Small intestine (tissue), 7 donors: ENCODE results near the gene TENT4B. TPM values are rescaled to one million over a fixed set of nuclear protein-coding genes. Genes with fewer than 3 reads are reported as not detected.

Source experiments
- DNase-seq, 2 donors: peaks; one replicate each; pipeline versions ENCODE4 v3.0.0 to v3.0.0-alpha.2; 2013
- FAIRE-seq: peaks from 2 replicates; lab custom pipeline; 2012; peaks lifted over from hg19 to GRCh38; lab: Jason Lieb, UNC
- H3K27ac ChIP-seq, 3 donors: one replicate each; pipeline ENCODE4 v1.5.1; 2013; ENCODE audit warnings: low read length in 2 of 3, mild to moderate bottlenecking in 2 of 3, control low read depth in 1 of 3, inconsistent platforms in 1 of 3, low read depth in 1 of 3, moderate library complexity in 1 of 3
- H3K27me3 ChIP-seq, 3 donors: one replicate each; pipeline ENCODE4 v1.6.1; 2013; ENCODE audit warnings: low read length in 3 of 3, inconsistent platforms in 1 of 3; ENCODE audit not compliant: control insufficient read depth in 3 of 3, insufficient read depth in 3 of 3
- H3K36me3 ChIP-seq, 3 donors: one replicate each; pipeline ENCODE4 v1.6.1; 2013; ENCODE audit warnings: low read length in 3 of 3, inconsistent platforms in 1 of 3, low read depth in 1 of 3, mild to moderate bottlenecking in 1 of 3, moderate library complexity in 1 of 3; ENCODE audit not compliant: control insufficient read depth in 3 of 3, insufficient read depth in 2 of 3
- H3K4me1 ChIP-seq, 3 donors: one replicate each; pipeline ENCODE4 v1.6.1; 2013; ENCODE audit warnings: low read length in 2 of 3, inconsistent platforms in 1 of 3, low read depth in 1 of 3, mild to moderate bottlenecking in 1 of 3, moderate library complexity in 1 of 3; ENCODE audit not compliant: control insufficient read depth in 3 of 3, insufficient read depth in 2 of 3
- H3K4me3 ChIP-seq, 3 donors: one replicate each; pipeline ENCODE4 v1.5.1; 2013; ENCODE audit warnings: low read length in 3 of 3, control low read depth in 1 of 3, inconsistent platforms in 1 of 3, low read depth in 1 of 3, mild to moderate bottlenecking in 1 of 3, moderate library complexity in 1 of 3
- H3K9me3 ChIP-seq, 2 donors: one replicate each; pipeline ENCODE4 v1.6.1; 2013; ENCODE audit warnings: low read depth in 1 of 2, low read length in 1 of 2; ENCODE audit not compliant: control insufficient read depth in 2 of 2, insufficient read depth in 1 of 2
- WGBS, 3 donors: extraction: QIAGEN DNeasy Blood & Tissue Kit; methylation state at CpG; one replicate each; pipeline ENCODE4 v1.1.7; 2013; 5-methylcytosine and 5-hydroxymethylcytosine counted together
- polyA plus RNA-seq, 4 donors: library from polyadenylated mRNA; stranded (reverse) in 3 of 4; unstranded in 1 of 4; fragments of 200-250 nt in 3 of 4; fragments of 120-200 nt in 1 of 4; gene quantifications; one replicate each; pipeline versions ENCODE4 v1.2.1 to v1.2.3, GENCODE V29; 2013
- donor health status: healthy with polysubstance abuse.
- donor health status: control.
- donor health status: control.
- donor health status: Bipolar disorder and iron deficiency.
- donor health status: healthy.

The TENT4B gene
- polyA plus RNA-seq, 4 donors: 5.1 to 19.4 (median 7.4) TPM

GRCh38 chr16:50203681-50204080 is 50.6 kb downstream of the TENT4B start:
- H3K27me3 ChIP-seq: no peaks in the 10 kb centered on the region
- DNase-seq (no peak), FAIRE-seq (no peak)
- no peak overlapping the region for H3K4me3 ChIP-seq
- peak overlapping the region in 2 of 3 donors; percentile 46 to 81 for H3K27ac ChIP-seq
- peaks cover 11 to 32% (median 19%) of the 10 kb centered on the region in 3 donors for H3K4me1 ChIP-seq
- WGBS, 3 donors: 77 to 85% (median 82%) methylated on average over 6 of the region's 6 CpGs
- peaks cover 0 to 4% of the 10 kb centered on the region in 2 donors for H3K9me3 ChIP-seq
- no peaks in the 10 kb centered on the region for H3K36me3 ChIP-seq

GRCh38 chr16:50204453-50205108 is 51.5 kb downstream of the TENT4B start:
- no peaks in the 10 kb centered on the region for H3K27me3 ChIP-seq
- H3K36me3 ChIP-seq: no peaks in the 10 kb centered on the region
- no peak for DNase-seq
- FAIRE-seq: no peak
- H3K4me1 ChIP-seq: peaks cover 11 to 38% (median 15%) of the 10 kb centered on the region in 3 donors
- no peak overlapping the region for H3K27ac ChIP-seq
- H3K9me3 ChIP-seq: no peaks in the 10 kb centered on the region
- WGBS, 3 donors: 73 to 82% (median 80%) methylated on average over 6 of the region's 6 CpGs
- no peak overlapping the region for H3K4me3 ChIP-seq

GRCh38 chr16:50207652-50208051 is 54.5 kb downstream of the TENT4B start:
- no peaks in the 10 kb centered on the region for H3K27me3 ChIP-seq
- no peak overlapping the region for H3K27ac ChIP-seq
- FAIRE-seq (no peak), DNase-seq (no peak)
- WGBS, 3 donors: 52 to 62% (median 53%) methylated on average over 3 of the region's 3 CpGs
- H3K4me3 ChIP-seq: no peak overlapping the region
- H3K4me1 ChIP-seq: peaks cover 7 to 49% (median 17%) of the 10 kb centered on the region in 3 donors
- peaks cover 0 to 10% (median 2%) of the 10 kb centered on the region in 3 donors for H3K36me3 ChIP-seq
- no peaks in the 10 kb centered on the region for H3K9me3 ChIP-seq

GRCh38 chr16:50208460-50208931 is 55.4 kb downstream of the TENT4B start:
- no peak overlapping the region for H3K4me3 ChIP-seq
- peak overlapping the region in 1 of 3 donors; percentile 1 for H3K27ac ChIP-seq
- no peak for FAIRE-seq
- H3K4me1 ChIP-seq: peaks cover 5 to 42% (median 17%) of the 10 kb centered on the region in 3 donors
- DNase-seq: peak; percentile 31
- no peaks in the 10 kb centered on the region for H3K27me3 ChIP-seq
- 53 to 69% (median 65%) methylated on average over 3 of the region's 3 CpGs for WGBS, 3 donors
- peaks cover 0 to 16% (median 5%) of the 10 kb centered on the region in 3 donors for H3K36me3 ChIP-seq
- no peaks in the 10 kb centered on the region for H3K9me3 ChIP-seq

- Histone ChIP-seq H3K9me3 (no peaks in the 10 kb centered on the region), H3K36me3 (peaks cover 0 to 20% (median 8%) of the 10 kb centered on the region in 3 donors), H3K27ac (peak overlapping the region; percentile 22 to 67 (median 47)), H3K4me1 (peaks cover 0 to 32% (median 14%) of the 10 kb centered on the region in 3 donors), H3K4me3 (no peak overlapping the region), H3K27me3 (no peaks in the 10 kb centered on the region)
- DNase-seq: peak; percentile 48 to 59
- WGBS, 3 donors: 20 to 53% (median 32%) methylated on average over 7 of the region's 7 CpGs
- FAIRE-seq: no peak
Measured at GRCh38 chr16:50209546-50210265, 56.6 kb downstream of the TENT4B start.

- Histone ChIP-seq H3K36me3 (peaks cover 0 to 20% (median 11%) of the 10 kb centered on the region in 3 donors), H3K9me3 (no peaks in the 10 kb centered on the region)
- 65 to 71% (median 68%) methylated on average over 5 of the region's 5 CpGs for WGBS, 3 donors
Measured at GRCh38 chr16:50210266-50211038, 57.3 kb downstream of the TENT4B start.

GRCh38 chr16:50213939-50214519 is 60.9 kb downstream of the TENT4B start:
- Histone ChIP-seq H3K4me1 (peaks cover 0 to 18% (median 6%) of the 10 kb centered on the region in 3 donors), H3K36me3 (peaks cover 9 to 33% (median 16%) of the 10 kb centered on the region in 3 donors), H3K9me3 (no peaks in the 10 kb centered on the region), H3K27me3 (no peaks in the 10 kb centered on the region), H3K4me3 (no peak overlapping the region), H3K27ac (no peak overlapping the region)
- WGBS, 3 donors: 48 to 60% (median 55%) methylated on average over 4 of the region's 4 CpGs
- FAIRE-seq (peak; percentile 83), DNase-seq (peak; percentile 74 to 77)

More at GRCh38 chr16:50210266-50211038, 57.3 kb downstream of the TENT4B start:
- peak; percentile 77 to 80 for DNase-seq
- Histone ChIP-seq H3K27ac (peak overlapping the region in 2 of 3 donors; percentile 22 to 47), H3K27me3 (no peaks in the 10 kb centered on the region), H3K4me3 (no peak overlapping the region), H3K4me1 (peaks cover 0 to 31% (median 14%) of the 10 kb centered on the region in 3 donors)
- FAIRE-seq: no peak
